ENCODE results near the gene CMIP. TPM values are rescaled to one million over a fixed set of nuclear protein-coding genes. Genes with fewer than 3 reads are reported as not detected.
A peak's percentile ranks its signal among the peaks of the same experiment; 100 is the strongest.

The CMIP gene
- total RNA-seq, 3 donors from 2014 or later = 73.3 to 127 (median 79.8) TPM

- no peaks in the 10 kb centered on the region for H3K36me3 ChIP-seq (ENCODE audit: low read depth)
- H3K4me1 ChIP-seq (ENCODE audit: low read depth) = peaks cover 22% of the 10 kb centered on the region
- H3K4me3 ChIP-seq = no peak overlapping the region
- DNase-seq (no peak), ATAC-seq (no peak)
- TF ChIP-seq CTCF (IDR thresholded peaks at IDR 0.05) = no peak
- intact Hi-C loops (cut with DNase I, micrococcal nuclease) = no loop called here
- no peaks in the 10 kb centered on the region for H3K9me3 ChIP-seq
Observed at GRCh38 chr16:81494888-81495287, 50.3 kb downstream of the CMIP start.

DNA sequence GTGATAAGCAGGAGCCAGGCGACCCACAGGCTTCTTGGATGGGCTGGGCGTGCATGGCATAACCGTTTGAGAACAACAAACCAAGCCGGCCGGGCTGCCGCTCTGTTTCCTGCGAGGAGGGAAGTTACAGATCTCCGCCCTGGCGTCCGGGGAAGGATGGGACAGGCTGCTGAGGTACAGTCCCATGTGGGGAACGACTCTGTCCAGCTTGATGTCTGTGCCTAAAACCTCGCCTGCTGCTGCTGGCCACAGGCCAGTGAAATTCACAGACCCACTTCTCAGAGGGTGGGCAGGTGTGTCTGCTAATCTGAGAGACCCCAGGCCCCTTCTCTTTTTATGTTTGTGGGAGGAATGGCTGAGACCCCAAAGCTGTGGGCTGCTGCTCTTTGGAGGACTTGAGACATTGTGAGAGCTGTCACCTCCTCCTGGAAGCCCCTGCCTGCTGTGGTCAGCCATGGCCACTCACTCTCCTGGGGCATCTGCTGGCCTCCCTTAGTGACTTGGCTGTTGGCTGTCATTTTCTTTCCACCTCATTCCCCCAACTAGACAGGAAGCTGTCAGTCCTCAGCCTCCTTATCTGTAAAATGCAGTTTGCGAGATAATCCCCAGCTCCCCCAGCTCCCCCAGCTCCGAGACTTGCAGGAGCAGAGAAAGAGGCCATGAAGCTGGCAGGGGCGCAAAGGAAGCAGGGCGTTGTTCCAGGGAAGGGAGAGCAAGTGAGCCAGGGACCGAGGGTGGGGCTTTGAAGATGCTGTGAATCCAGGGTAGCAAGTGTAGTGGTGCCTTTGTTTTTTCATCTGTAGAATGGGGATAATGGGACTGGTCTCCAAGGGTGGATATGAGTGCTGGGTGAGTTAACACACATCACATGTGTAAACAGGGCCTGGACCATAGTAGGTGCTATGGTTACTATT, 51.0 kb downstream of the CMIP start:
- Histone ChIP-seq H3K4me1 (ENCODE audit: low read depth) (peaks cover 17% of the 10 kb centered on the region), H3K4me3 (no peak overlapping the region)
- DNase-seq = peak in 2 of 3 donors; percentile 59 to 71

GRCh38 chr16:81496321-81496720, 51.7 kb downstream of the CMIP start:
- DNase-seq (no peak), ATAC-seq (no peak)
- Histone ChIP-seq H3K36me3 (ENCODE audit: low read depth) (no peaks in the 10 kb centered on the region), H3K4me1 (ENCODE audit: low read depth) (peaks cover 17% of the 10 kb centered on the region), H3K4me3 (no peak overlapping the region), H3K9me3 (no peaks in the 10 kb centered on the region)
- intact Hi-C loops (cut with DNase I, micrococcal nuclease) = no loop called here
- no peak for TF ChIP-seq CTCF (IDR thresholded peaks at IDR 0.05)

More for the DNA sequence above, 51.0 kb downstream of the CMIP start:
- Histone ChIP-seq H3K36me3 (ENCODE audit: low read depth) (no peaks in the 10 kb centered on the region), H3K9me3 (no peaks in the 10 kb centered on the region)
- ATAC-seq = peak; percentile 35
- TF ChIP-seq CTCF (IDR thresholded peaks at IDR 0.05) = no peak
- intact Hi-C loops (cut with DNase I, micrococcal nuclease) = no loop called here

- Histone ChIP-seq H3K9me3 (no peaks in the 10 kb centered on the region), H3K4me3 (no peak overlapping the region), H3K4me1 (ENCODE audit: low read depth) (peaks cover 17% of the 10 kb centered on the region), H3K36me3 (ENCODE audit: low read depth) (no peaks in the 10 kb centered on the region)
- intact Hi-C loops (cut with DNase I, micrococcal nuclease) = no loop called here
- no peak for TF ChIP-seq CTCF (IDR thresholded peaks at IDR 0.05)
- ATAC-seq = no peak
- DNase-seq = peak in 2 of 3 donors; percentile 29 to 36
Observed at GRCh38 chr16:81496742-81497141, 52.1 kb downstream of the CMIP start.

DNA sequence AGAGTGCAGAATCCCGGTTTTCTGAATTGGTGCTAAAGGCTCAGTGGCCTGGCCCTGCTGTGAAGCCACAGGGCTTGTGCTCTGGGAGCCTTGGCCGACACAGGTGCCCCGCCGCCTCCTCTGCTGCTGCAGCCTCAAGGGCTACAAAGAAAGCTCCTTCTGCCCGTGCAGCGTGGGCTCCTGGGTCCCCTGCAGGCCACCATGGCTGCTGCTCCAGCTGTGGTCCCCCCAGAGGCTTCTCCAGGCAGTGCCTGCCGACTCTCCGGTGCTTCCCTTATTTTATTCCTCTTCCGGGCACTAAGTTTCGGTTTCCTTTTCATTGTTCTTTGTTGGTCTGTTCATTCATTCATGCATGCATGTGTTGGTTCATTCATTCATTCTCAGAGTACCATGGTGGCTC, 53.1 kb downstream of the CMIP start:
- Histone ChIP-seq H3K9me3 (no peaks in the 10 kb centered on the region), H3K36me3 (ENCODE audit: low read depth) (no peaks in the 10 kb centered on the region), H3K4me1 (ENCODE audit: low read depth) (peaks cover 13% of the 10 kb centered on the region), H3K4me3 (no peak overlapping the region)
- DNase-seq (peak in 2 of 3 donors; percentile 46 to 49), ATAC-seq (peak; percentile 15)
- intact Hi-C loops (cut with DNase I, micrococcal nuclease) = no loop called here
- TF ChIP-seq CTCF (IDR thresholded peaks at IDR 0.05) = no peak

All from mucosa of descending colon (tissue), 3 donors.